Measurements from ENCODE around the gene C11orf97.
"Not testable (repeated sequence)": the region's sequence is repeated elsewhere in the genome, so short reads cannot be mapped to it uniquely, and the experiment has no call there.

C11orf97 gene

DNA sequence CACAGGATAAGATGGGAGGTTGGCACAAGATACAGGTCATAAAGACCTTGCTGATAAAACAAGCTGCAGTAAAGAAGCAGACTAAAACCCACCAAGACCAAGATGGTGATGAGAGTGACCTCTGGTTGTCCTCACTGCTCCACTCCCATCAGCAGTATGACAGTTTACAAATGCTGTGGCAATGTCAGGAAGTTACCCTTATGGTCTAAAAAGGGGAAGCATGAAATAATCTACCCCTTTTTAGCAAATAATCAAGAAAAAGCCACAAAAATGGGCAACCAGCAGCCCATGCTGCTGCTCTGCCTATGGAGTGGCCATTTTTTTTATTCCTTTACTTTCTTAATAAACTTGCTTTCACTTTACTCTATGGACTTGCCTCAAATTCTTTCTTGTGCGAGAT, 46.2 kb downstream of the C11orf97 start:
- Mint-ChIP-seq H3K9me3 (no peaks in the 10 kb centered on the region), H3K27ac (no peak overlapping the region), H3K4me3 (no peak overlapping the region), H3K27me3 (no peaks in the 10 kb centered on the region), H3K4me1 (peaks cover 0 to 11% of the 10 kb centered on the region in 2 donors), H3K36me3 (no peaks in the 10 kb centered on the region)
- DNase-seq (no peak), ATAC-seq (replicated peaks) (peak; percentile 49 to 51)

DNA sequence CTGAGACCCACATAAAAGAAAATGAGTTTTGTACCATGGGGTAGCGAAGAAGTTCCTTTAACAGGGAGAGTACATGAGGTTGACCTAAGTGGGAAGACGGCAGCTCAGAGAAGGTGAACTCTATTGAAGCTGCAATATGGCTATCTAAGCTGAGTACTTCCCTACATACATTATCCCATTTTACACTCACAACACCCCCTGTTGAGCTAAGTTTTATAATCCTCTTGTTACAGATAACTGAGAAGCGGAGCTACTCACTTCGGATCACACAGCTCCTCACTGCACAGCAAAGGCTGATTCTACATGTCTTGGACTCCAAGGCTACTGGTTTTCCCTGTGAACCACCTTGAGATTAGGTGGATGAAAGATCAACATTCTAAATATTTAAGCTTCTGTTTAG, 46.7 kb downstream of the C11orf97 start:
- no peak for ATAC-seq (replicated peaks)
- Mint-ChIP-seq H3K4me1 (peaks cover 0 to 11% of the 10 kb centered on the region in 2 donors), H3K36me3 (no peaks in the 10 kb centered on the region), H3K9me3 (no peaks in the 10 kb centered on the region), H3K27ac (no peak overlapping the region), H3K4me3 (no peak overlapping the region), H3K27me3 (no peaks in the 10 kb centered on the region)
- no peak for DNase-seq

DNA sequence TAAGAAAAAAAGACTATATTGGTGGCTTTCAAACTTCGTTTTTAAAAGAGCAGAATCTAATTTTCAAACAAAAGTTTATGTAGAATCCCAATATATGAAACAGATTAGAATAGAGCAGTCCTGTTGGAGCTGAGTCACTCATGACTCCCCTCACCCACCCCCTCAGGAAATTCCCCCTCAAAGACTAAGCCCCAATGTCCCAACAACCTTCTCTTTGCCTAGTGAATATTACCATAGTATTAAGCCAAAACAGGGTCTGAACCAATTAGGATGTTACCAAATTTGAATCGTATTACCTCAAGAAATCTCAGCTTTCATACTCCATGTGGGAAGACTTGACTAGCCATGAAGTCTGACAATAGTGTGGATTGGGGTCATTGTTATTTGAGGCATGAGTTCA, 47.1 kb downstream of the C11orf97 start:
- Mint-ChIP-seq H3K27me3 (no peaks in the 10 kb centered on the region), H3K9me3 (no peaks in the 10 kb centered on the region), H3K4me3 (no peak overlapping the region), H3K27ac (no peak overlapping the region), H3K4me1 (peaks cover 0 to 11% of the 10 kb centered on the region in 2 donors), H3K36me3 (no peaks in the 10 kb centered on the region)
- ATAC-seq (replicated peaks) (no peak), DNase-seq (no peak)

DNA sequence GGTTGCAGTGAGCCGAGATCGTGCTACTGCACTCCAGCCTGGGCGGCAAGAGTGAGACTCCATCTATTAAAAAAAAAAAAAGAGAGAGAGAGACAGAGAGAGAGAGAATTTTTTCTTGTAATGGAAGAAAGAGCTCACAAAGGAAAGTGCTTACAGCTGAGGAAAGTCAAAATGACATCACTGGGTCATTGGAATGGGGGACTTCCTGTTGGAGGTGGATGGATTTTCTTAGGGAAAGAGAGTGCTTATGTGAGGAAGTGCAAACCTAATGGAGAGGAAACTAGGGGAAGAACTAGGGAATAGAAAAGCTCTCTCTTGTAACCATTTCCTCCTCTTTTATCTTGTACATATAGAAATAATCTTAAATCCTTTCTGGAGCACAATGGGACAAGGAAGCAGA, 48.6 kb downstream of the C11orf97 start:
- ATAC-seq (replicated peaks) (no peak), DNase-seq (no peak)
- H3K4me1 Mint-ChIP-seq, result peaks cover 0 to 11% of the 10 kb centered on the region in 2 donors
- no peaks in the 10 kb centered on the region for H3K36me3 Mint-ChIP-seq
- no peaks in the 10 kb centered on the region for H3K27me3 Mint-ChIP-seq
- H3K9me3 Mint-ChIP-seq, result no peaks in the 10 kb centered on the region
- no peak overlapping the region for H3K27ac Mint-ChIP-seq
- H3K4me3 Mint-ChIP-seq, result no peak overlapping the region

DNA sequence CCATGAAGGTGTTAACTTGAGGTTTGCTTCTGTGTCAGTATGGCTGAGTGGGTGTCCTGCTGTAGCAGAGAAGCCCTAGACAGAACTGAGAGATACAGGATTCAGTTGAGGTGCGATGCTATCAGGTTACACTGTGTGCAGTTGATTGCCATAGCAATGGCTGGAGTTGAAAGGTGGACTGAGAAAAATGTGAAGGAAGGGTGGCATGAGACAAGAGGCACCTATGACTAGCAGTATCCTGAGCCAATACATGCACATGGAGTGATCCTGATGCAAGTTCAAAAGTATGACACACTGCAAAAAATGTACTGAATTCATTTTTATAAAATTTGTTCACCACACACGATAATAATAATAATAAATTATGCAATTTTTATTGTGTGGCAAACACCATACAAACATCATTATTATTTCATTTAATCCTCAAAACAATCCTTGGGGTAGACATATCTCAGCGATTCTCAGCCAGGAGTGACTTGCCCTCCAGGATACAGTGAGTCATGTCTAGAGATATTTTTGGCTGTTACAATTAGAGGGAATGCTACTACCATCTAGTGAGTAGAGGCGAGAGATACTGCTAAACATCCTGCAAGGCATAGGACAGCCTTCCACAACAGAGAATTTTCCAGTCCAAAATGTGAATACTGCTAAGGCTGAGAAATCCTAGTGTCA, 51.1 kb downstream of the C11orf97 start:
- no peak for ATAC-seq (replicated peaks)

DNA sequence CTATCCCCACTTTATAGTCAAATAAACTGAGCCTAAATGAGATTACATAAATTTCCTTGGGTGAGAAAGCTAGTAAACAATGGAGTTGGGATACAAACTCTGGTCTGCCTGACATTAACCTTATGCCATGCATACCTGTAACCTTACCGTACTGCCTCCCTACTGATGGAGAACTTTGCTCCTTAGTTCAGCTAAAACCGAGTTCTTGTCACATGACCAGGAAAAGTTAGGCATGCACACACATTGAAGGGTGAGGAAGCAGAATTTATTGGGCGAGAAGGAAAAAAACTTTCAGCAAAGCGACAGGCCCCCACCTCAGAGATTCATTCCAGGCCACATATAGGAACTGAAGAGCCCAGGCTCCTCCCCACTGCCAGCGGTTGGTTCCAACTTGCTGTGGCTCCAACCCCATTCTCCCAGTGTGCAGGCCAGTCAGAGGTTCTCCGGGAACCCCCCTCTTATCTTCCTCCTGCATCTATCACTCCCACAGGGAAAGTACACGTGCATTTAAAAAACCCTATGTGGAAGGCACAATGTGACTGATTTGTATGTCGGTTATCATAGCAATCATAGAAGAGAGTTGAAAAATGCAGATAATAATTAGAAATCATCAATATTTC, 51.7 kb downstream of the C11orf97 start:
- peaks cover 0 to 3% of the 10 kb centered on the region in 2 donors for H3K4me1 Mint-ChIP-seq
- H3K36me3 Mint-ChIP-seq, result no peaks in the 10 kb centered on the region
- H3K4me3 Mint-ChIP-seq, result no peak overlapping the region
- no peaks in the 10 kb centered on the region for H3K27me3 Mint-ChIP-seq
- DNase-seq (no peak), ATAC-seq (replicated peaks) (no peak)
- H3K27ac Mint-ChIP-seq, result no peak overlapping the region
- H3K9me3 Mint-ChIP-seq, result no peaks in the 10 kb centered on the region

More for the DNA sequence above, 51.1 kb downstream of the C11orf97 start:
- Mint-ChIP-seq H3K27ac (no peak overlapping the region), H3K36me3 (no peaks in the 10 kb centered on the region), H3K27me3 (no peaks in the 10 kb centered on the region), H3K9me3 (no peaks in the 10 kb centered on the region), H3K4me3 (no peak overlapping the region), H3K4me1 (peaks cover 0 to 9% of the 10 kb centered on the region in 2 donors)
- no peak for DNase-seq

DNA sequence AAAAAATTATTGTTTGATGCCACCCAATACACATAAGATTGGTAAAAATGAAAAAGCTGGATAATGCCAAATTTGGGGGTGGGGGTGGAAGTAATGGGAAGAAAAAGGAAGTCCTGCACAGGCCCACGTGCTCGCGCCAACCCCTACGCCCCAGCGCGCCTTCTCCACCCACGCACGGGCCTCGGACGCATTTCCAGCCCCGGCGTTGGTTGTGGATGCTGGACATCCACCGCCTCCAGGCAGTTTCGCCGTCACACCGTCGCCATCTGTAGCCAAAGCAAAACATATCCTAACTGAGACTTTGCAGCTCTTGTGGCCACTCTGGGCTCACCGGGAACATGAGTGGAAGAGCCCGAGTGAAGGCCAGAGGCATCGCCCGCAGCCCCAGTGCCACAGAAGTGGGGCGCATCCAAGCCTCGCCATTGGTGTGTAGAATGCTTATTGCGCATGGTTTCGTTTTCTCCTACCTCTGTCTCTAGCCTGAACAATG, 55.0 kb downstream of the C11orf97 start, which contains the start of gene PIWIL4:
Gene PIWIL4 (plus strand): TSS at position 188 of the 490 bp plus-strand sequence. CDS start 151 bp downstream, at position 339.
- no peak for DNase-seq
- H3K4me3 Mint-ChIP-seq, result no peak within 1 kb of the TSS

DNA sequence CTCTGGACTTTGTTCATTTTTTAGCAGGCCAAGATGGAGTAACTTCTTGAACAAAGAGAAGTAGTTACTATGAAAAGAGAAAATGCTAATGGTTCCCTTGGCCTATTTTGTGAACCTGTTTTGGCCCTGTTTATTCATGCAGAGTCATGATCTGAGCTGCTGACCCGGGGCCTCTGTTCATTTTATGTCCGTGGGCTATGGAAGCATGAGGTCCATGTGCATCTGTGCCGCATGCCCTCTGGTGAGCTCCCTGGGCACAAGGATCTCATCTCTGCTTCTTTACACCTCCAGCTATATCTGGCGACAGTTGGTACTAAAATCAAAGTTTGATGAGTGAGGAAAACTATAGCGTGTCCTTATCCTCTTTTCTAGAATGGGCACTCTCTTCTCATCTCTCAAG, 55.9 kb downstream of the C11orf97 start:
- H3K27ac Mint-ChIP-seq, result no peak overlapping the region
- H3K4me3 Mint-ChIP-seq, result no peak overlapping the region
- no peaks in the 10 kb centered on the region for H3K4me1 Mint-ChIP-seq
- DNase-seq (no peak), ATAC-seq (replicated peaks) (no peak)
- H3K36me3 Mint-ChIP-seq, result no peaks in the 10 kb centered on the region
- no peaks in the 10 kb centered on the region for H3K27me3 Mint-ChIP-seq
- H3K9me3 Mint-ChIP-seq, result no peaks in the 10 kb centered on the region

More for the DNA sequence above, 55.0 kb downstream of the C11orf97 start, which contains the start of gene PIWIL4:
- H3K36me3 Mint-ChIP-seq, result no peaks in the 10 kb centered on the region
- H3K4me1 Mint-ChIP-seq, result no peaks in the 10 kb centered on the region
- no peaks in the 10 kb centered on the region for H3K27me3 Mint-ChIP-seq
- no peak within 1 kb of the TSS for H3K27ac Mint-ChIP-seq
- no peak for ATAC-seq (replicated peaks)
- H3K9me3 Mint-ChIP-seq, result no peaks in the 10 kb centered on the region

DNA sequence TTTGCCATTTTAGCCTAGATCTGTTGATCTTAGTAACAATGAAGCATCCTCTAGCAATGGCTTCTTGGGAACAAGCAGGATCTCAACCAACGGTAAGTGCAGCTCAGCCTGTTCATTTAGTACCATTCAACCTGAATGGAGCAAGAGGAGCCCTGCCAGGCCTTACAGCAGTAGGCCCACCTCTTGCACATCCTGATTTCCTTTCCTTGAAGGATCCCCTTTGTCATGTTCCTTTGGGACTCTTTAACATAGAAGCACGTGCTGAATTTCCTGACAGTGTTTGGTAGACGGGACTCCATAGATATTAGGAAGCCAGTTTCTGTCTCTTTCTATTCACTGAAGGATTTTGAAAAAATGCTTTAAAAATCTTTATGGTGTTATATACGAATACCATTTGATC, 56.5 kb downstream of the C11orf97 start:
- Mint-ChIP-seq H3K27me3 (no peaks in the 10 kb centered on the region), H3K36me3 (no peaks in the 10 kb centered on the region), H3K9me3 (no peaks in the 10 kb centered on the region), H3K4me1 (no peaks in the 10 kb centered on the region), H3K4me3 (no peak overlapping the region), H3K27ac (no peak overlapping the region)
- DNase-seq (no peak), ATAC-seq (replicated peaks) (no peak)

DNA sequence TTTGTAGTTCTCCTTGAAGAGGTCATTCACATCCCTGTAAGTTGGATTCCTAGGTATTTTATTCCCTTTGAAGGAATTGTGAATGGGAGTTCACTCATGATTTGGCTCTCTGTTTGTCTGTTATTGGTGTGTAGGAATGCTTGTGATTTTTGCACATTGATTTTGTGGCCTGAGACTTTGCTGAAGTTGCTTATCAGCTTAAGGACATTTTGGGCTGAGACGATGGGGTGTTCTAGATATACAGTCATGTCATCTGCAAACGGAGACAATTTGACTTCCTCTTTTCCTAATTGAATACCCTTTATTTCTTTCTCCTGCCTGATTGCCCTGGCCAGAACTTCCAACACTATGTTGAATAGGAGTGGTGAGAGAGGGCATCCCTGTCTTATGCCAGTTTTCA, 60.7 kb downstream of the C11orf97 start:
- ATAC-seq (replicated peaks); H3K4me3 Mint-ChIP-seq; H3K36me3 Mint-ChIP-seq; H3K9me3 Mint-ChIP-seq; H3K27me3 Mint-ChIP-seq; DNase-seq; H3K4me1 Mint-ChIP-seq; H3K27ac Mint-ChIP-seq: not testable (repeated sequence)

DNA sequence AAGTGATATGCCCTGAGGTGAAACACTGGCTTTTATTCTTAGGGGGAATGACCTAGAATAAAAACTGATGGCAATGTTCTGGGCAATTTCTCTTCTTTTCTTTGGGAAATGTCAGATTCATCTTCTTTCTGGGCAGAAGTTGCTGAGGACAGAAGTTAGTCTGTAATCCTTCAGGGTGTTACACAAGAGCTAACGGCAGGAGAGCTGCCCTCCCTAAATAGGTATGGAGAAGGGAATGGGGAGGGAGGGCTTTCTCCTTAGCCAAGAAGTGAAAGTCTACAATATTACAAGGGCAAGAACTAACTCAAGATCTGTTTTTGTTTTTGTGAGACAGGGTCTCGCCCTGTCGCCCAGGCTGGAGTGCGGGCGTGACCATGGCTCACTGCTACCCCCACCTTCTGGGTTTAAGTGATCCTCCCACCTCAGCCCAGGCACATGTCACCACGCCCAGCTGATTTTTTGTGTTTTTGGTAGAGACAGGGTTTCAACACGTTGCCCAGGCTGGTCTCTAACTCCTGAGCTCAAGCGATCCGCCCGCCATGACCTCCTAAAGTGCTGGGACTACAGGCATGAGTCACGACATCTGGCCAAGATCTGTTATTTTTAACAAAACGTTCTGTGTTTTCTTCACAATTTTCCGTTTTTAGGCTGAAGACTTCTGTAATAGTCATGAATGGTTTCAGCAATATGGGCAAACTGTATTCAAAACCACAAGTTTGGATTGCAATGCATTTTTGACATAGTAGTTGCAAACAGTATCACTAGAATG, 62.1 kb downstream of the C11orf97 start:
- DNase-seq (no peak), ATAC-seq (replicated peaks) (no peak)
- Mint-ChIP-seq H3K36me3 (no peaks in the 10 kb centered on the region), H3K4me3 (no peak overlapping the region), H3K9me3 (no peaks in the 10 kb centered on the region), H3K27ac (no peak overlapping the region), H3K27me3 (no peaks in the 10 kb centered on the region), H3K4me1 (no peaks in the 10 kb centered on the region)

DNA sequence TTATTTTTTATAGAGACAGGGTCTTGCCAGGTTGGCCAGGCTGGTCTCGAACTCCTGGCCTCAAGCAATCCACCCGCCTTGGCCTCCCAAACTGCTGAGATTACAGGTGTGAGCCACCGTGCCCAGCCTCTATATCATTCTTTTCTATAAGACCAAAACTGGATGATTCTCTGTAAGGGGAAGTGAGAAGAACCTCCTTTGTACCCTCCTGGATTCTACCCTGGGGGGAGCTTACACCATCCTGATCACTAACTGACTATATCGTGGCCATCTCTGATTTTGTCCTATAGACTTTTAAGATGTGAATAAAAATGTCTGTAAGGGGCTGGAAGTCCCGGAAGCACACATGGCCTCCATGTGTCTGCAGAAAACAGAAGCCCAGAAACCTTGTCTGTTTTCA, 64.0 kb downstream of the C11orf97 start:
- Mint-ChIP-seq H3K27me3 (no peaks in the 10 kb centered on the region), H3K9me3 (no peaks in the 10 kb centered on the region), H3K36me3 (no peaks in the 10 kb centered on the region), H3K27ac (no peak overlapping the region), H3K4me1 (peaks cover 2 to 4% of the 10 kb centered on the region in 2 donors), H3K4me3 (no peak overlapping the region)
- ATAC-seq (replicated peaks) (no peak), DNase-seq (no peak)

DNA sequence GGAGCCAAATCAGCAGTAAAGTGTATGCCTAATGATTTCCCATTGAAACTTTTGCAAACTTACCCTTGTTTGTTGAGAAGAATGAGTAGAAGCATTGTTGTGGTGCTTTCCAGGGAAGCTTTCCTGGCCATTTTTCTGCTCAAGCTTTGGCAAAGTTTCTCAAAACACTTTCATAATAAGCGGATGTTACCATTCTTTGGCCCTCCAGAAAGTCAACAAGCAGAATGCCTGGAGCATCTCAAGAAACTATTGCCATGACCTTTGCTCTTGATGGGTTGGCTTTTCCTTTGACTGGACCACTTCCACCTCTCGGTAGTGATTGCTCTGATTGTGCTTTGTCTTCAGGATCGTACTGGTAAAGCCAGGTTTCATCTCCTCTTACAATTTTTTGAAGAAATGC, 65.6 kb downstream of the C11orf97 start:
- Mint-ChIP-seq H3K27ac (no peak overlapping the region), H3K4me1 (peaks cover 14 to 19% of the 10 kb centered on the region in 2 donors), H3K36me3 (no peaks in the 10 kb centered on the region), H3K9me3 (no peaks in the 10 kb centered on the region), H3K27me3 (no peaks in the 10 kb centered on the region), H3K4me3 (no peak overlapping the region)
- DNase-seq, result no peak
- ATAC-seq (replicated peaks), result no peak
